DND-41 (cell line): Measurements from ENCODE around the gene GSTP1.

Source experiments
- ATAC-seq: fragments of 200-7000 bp; cut with Tn5 transposase; 3 replicates; pipeline ENCODE4 v1.9.1; 2021; ENCODE audit warnings: low read depth; ENCODE audit not compliant: insufficient read depth
- DNase-seq: peaks from one replicate; pipeline ENCODE4 v3.0.0-alpha.2; 2020
- H2AFZ ChIP-seq: 2 replicates; pipeline ENCODE4 v1.6.0; 2012; ENCODE audit warnings: low read depth, low read length
- H3K27ac ChIP-seq: 2 replicates; pipeline ENCODE4 v1.5.1; 2012; ENCODE audit warnings: low read length, inconsistent platforms
- H3K27me3 ChIP-seq: fragments of 200-600 bp; sonication (generic); 2 replicates; pipeline ENCODE4 v1.6.0; 2012; ENCODE audit warnings: low read length, mild to moderate bottlenecking, inconsistent platforms; ENCODE audit not compliant: insufficient read depth, poor library complexity
- H3K36me3 ChIP-seq: 2 replicates; pipeline ENCODE4 v1.5.1; 2012; ENCODE audit warnings: low read length, inconsistent platforms; ENCODE audit not compliant: insufficient read depth
- H3K4me1 ChIP-seq: 2 replicates; pipeline ENCODE4 v1.5.1; 2012; ENCODE audit warnings: mild to moderate bottlenecking, low read length; ENCODE audit not compliant: insufficient read depth
- H3K4me2 ChIP-seq: 2 replicates; pipeline ENCODE4 v1.6.0; 2012; ENCODE audit warnings: mild to moderate bottlenecking, moderate library complexity, low read length, inconsistent platforms; ENCODE audit not compliant: insufficient read depth
- H3K4me3 ChIP-seq, 2 experiments: fragments of 200-600 bp in 1 of 2; shearing (Covaris generic) in 1 of 2; 2 replicates each; pipeline ENCODE4 v1.5.1; 2012 to 2016; ENCODE audit warnings: inconsistent platforms in 2 of 2, low read length in 2 of 2, mild to moderate bottlenecking in 2 of 2, low read depth in 1 of 2, moderate library complexity in 1 of 2
- H3K79me2 ChIP-seq: 2 replicates; pipeline ENCODE4 v1.6.0; 2012; ENCODE audit warnings: low read length, inconsistent platforms; ENCODE audit not compliant: insufficient read depth
- H3K9ac ChIP-seq: 2 replicates; pipeline ENCODE4 v1.6.0; 2012; ENCODE audit warnings: low read depth, mild to moderate bottlenecking, inconsistent platforms, low read length, moderate library complexity
- H3K9me3 ChIP-seq: 2 replicates; pipeline ENCODE4 v1.5.1; 2012; ENCODE audit warnings: low read length, moderate library complexity, mild to moderate bottlenecking, inconsistent platforms; ENCODE audit not compliant: insufficient read depth, severe bottlenecking
- H4K20me1 ChIP-seq: 2 replicates; pipeline ENCODE4 v1.6.0; 2012; ENCODE audit warnings: low read length; ENCODE audit not compliant: insufficient read depth
- CTCF ChIP-seq: IDR thresholded peaks from 2 replicates; pipeline ENCODE4 v1.5.1; 2012; ENCODE audit warnings: borderline replicate concordance, low read length, moderate library complexity, mild to moderate bottlenecking; ENCODE audit not compliant: poor library complexity, severe bottlenecking; ENCODE audit errors: extremely low read depth
- EZH2 ChIP-seq: IDR thresholded peaks from 3 replicates; pipeline ENCODE4 v1.6.1; 2012; ENCODE audit warnings: borderline replicate concordance, low read depth, mild to moderate bottlenecking, moderate library complexity, low read length, inconsistent platforms; ENCODE audit not compliant: severe bottlenecking

The GSTP1 gene

GRCh38 chr11:67576735-67577475 lies 6.7 kb upstream of the GSTP1 start:
- ATAC-seq = 0 out of 3 replicates have a peak, but pooled peaks have one; percentile 33
- no peak overlapping the region for H3K4me3 ChIP-seq
- H2AFZ ChIP-seq = no peak overlapping the region
- H3K9me3 ChIP-seq = no peaks in the 10 kb centered on the region
- H3K27ac ChIP-seq = no peak overlapping the region
- H3K9ac ChIP-seq = no peak overlapping the region
- no peaks in the 10 kb centered on the region for H4K20me1 ChIP-seq
- no peaks in the 10 kb centered on the region for H3K36me3 ChIP-seq
- no peak overlapping the region for H3K4me2 ChIP-seq
- H3K27me3 ChIP-seq = peaks cover 5% of the 10 kb centered on the region
- no peaks in the 10 kb centered on the region for H3K79me2 ChIP-seq
- no peak for DNase-seq
- peak; percentile 34 for TF ChIP-seq CTCF
- TF ChIP-seq EZH2 = no peak
- H3K4me1 ChIP-seq = 0 out of 2 replicates have a peak, but pooled peaks cover 4% of the 10 kb centered on the region

- H2AFZ ChIP-seq = no peak overlapping the region
- no peaks in the 10 kb centered on the region for H4K20me1 ChIP-seq
- H3K4me3 ChIP-seq = no peak overlapping the region
- peaks cover 5% of the 10 kb centered on the region for H3K79me2 ChIP-seq
- no peak for ATAC-seq
- peaks cover 13% of the 10 kb centered on the region for H3K4me1 ChIP-seq
- H3K9ac ChIP-seq = no peak overlapping the region
- no peak for TF ChIP-seq EZH2
- no peak for TF ChIP-seq CTCF
- H3K36me3 ChIP-seq = no peaks in the 10 kb centered on the region
- no peaks in the 10 kb centered on the region for H3K9me3 ChIP-seq
- H3K27me3 ChIP-seq = peaks cover 5% of the 10 kb centered on the region
- no peak overlapping the region for H3K27ac ChIP-seq
- no peak overlapping the region for H3K4me2 ChIP-seq
- DNase-seq = no peak
Observed at GRCh38 chr11:67577951-67578350, 5.7 kb upstream of the GSTP1 start.

- no peak overlapping the region for H2AFZ ChIP-seq
- no peak overlapping the region for H3K4me3 ChIP-seq
- H3K27ac ChIP-seq = no peak overlapping the region
- peaks cover 39% of the 10 kb centered on the region for H3K79me2 ChIP-seq
- H4K20me1 ChIP-seq = peaks cover 23% of the 10 kb centered on the region
- no peak overlapping the region for H3K9ac ChIP-seq
- H3K4me2 ChIP-seq = no peak overlapping the region
- TF ChIP-seq CTCF (no peak), EZH2 (no peak)
- H3K36me3 ChIP-seq = peaks cover 23% of the 10 kb centered on the region
- peaks cover 5% of the 10 kb centered on the region for H3K27me3 ChIP-seq
- H3K4me1 ChIP-seq = peaks cover 38% of the 10 kb centered on the region
- no peaks in the 10 kb centered on the region for H3K9me3 ChIP-seq
- DNase-seq (no peak), ATAC-seq (no peak)
Observed at GRCh38 chr11:67581469-67581868, 2.1 kb upstream of the GSTP1 start.

GRCh38 chr11:67582011-67582410 lies 1.6 kb upstream of the GSTP1 start:
- Histone ChIP-seq H3K9me3 (no peaks in the 10 kb centered on the region), H3K4me1 (peaks cover 38% of the 10 kb centered on the region), H3K4me2 (no peak overlapping the region), H2AFZ (no peak overlapping the region), H3K9ac (no peak overlapping the region), H3K36me3 (peaks cover 29% of the 10 kb centered on the region), H3K27ac (no peak overlapping the region), H3K79me2 (peaks cover 39% of the 10 kb centered on the region), H3K27me3 (peaks cover 5% of the 10 kb centered on the region), H3K4me3 (no peak overlapping the region), H4K20me1 (peaks cover 29% of the 10 kb centered on the region)
- no peak for TF ChIP-seq EZH2
- no peak for TF ChIP-seq CTCF
- ATAC-seq = no peak
- no peak for DNase-seq
